ENCODE measurements around the gene CITED2. TPM values are rescaled to one million over a fixed set of nuclear protein-coding genes. Genes with fewer than 3 reads are reported as not detected.

The CITED2 gene
- total and polyA plus RNA-seq, 2 experiments from 2014 or later = 78.5 to 292 TPM

GRCh38 chr6:139323511-139324300 is 50.7 kb downstream of the CITED2 start:
- no peaks in the 10 kb centered on the region for H3K4me1 ChIP-seq (ENCODE audit: insufficient read depth)
- H3K27ac ChIP-seq = no peak overlapping the region
- no peaks in the 10 kb centered on the region for H3K9me2 ChIP-seq (replicated peaks; ENCODE audit: insufficient read depth)
- TF ChIP-seq CTCF (IDR thresholded peaks at IDR 0.05; ENCODE audit: poor library complexity) (no peak), EZH2 (IDR thresholded peaks at IDR 0.05; ENCODE audit: borderline replicate concordance) (no peak), EZH2phosphoT487 (IDR thresholded peaks at IDR 0.05; ENCODE audit: low read depth, severe bottlenecking, unreplicated experiment) (no peak)
- H4K20me1 ChIP-seq (ENCODE audit: insufficient read depth, poor library complexity, severe bottlenecking) = no peaks in the 10 kb centered on the region
- peak overlapping the region; percentile 59 for H3K4me2 ChIP-seq
- H3K36me3 ChIP-seq (replicated peaks; ENCODE audit: insufficient read depth, low read depth) = no peaks in the 10 kb centered on the region
- H3K79me2 ChIP-seq = no peaks in the 10 kb centered on the region
- peak overlapping the region; percentile 58 for H2AFZ ChIP-seq
- WGBS (ENCODE audit: low lambda C conversion rate, missing lambda C conversion rate) = 66% methylated on average over 21 of the region's 21 CpGs
- DNase-seq (ENCODE audit: low spot score) = peak; percentile 51
- no peak overlapping the region for H3K4me3 ChIP-seq
- H3K27me3 ChIP-seq = no peaks in the 10 kb centered on the region
- H3K9me3 ChIP-seq (ENCODE audit: low read depth) = no peaks in the 10 kb centered on the region

Other genes with a start within 250 kb of the CITED2 start
- 21.7 and 27.8 TPM in 2 replicates for gene HECA, start 239.6 kb downstream of the CITED2 start, total RNA-seq
- gene HECA, start 239.6 kb downstream of the CITED2 start, polyA plus RNA-seq = 8.9 and 9.2 TPM in 2 replicates
- gene TXLNB, start 82.7 kb downstream of the CITED2 start, total RNA-seq = 0.50 and 0.56 TPM in 2 replicates
- 0.37 and 0.43 TPM in 2 replicates for gene TXLNB, start 82.7 kb downstream of the CITED2 start, polyA plus RNA-seq

Measured in hepatocyte (in vitro differentiated cells).